Lower leg skin (tissue), 4 donors: Measurements from ENCODE around the gene SMC1B. TPM values are rescaled to one million over a fixed set of nuclear protein-coding genes. Genes with fewer than 3 reads are reported as not detected.

Experiments used
- DNase-seq, 2 donors: peaks; one replicate each; pipeline ENCODE4 v3.0.0-alpha.2; 2019; ENCODE audit warnings: low spot score in 2 of 2
- H3K4me3 ChIP-seq: fragments of 200-600 bp; sonication (generic); 2 replicates; pipeline ENCODE4 v1.5.1; 2017; ENCODE audit warnings: mild to moderate bottlenecking, low read depth; ENCODE audit not compliant: poor library complexity, severe bottlenecking
- CTCF ChIP-seq, 3 donors: fragments of 450-650 bp; IDR thresholded peaks; one replicate each; pipeline ENCODE4 v1.5.1; 2016; ENCODE audit warnings: antibody characterized with exemption in 3 of 3, mild to moderate bottlenecking in 3 of 3, moderate library complexity in 2 of 3
- POLR2A ChIP-seq, 2 donors: fragments of 450-650 bp; IDR thresholded peaks; one replicate each; pipeline ENCODE4 v1.6.1; 2016 to 2017; ENCODE audit warnings: antibody characterized with exemption in 2 of 2, mild to moderate bottlenecking in 1 of 2, moderate library complexity in 1 of 2
- WGBS, 2 donors: methylation state at CpG; one replicate each; pipeline ENCODE4 v1.1.5; 2018; 5-methylcytosine and 5-hydroxymethylcytosine counted together
- intact Hi-C: fragments of 100-400 bp; cut with DNase I; formaldehyde crosslinking; loops from one replicate; pipeline ENCODE4 v1.15.0; 2023; ENCODE audit warnings: low total_unique reads
- total RNA-seq, 4 donors: library from RNA; depleted of rRNA; stranded (reverse); fragments of >200 nt; gene quantifications; one replicate each; pipeline ENCODE4 v1.1.0, GENCODE V29; 2016

SMC1B gene
- total RNA-seq, 4 donors from 2014 or later: not detected

DNA sequence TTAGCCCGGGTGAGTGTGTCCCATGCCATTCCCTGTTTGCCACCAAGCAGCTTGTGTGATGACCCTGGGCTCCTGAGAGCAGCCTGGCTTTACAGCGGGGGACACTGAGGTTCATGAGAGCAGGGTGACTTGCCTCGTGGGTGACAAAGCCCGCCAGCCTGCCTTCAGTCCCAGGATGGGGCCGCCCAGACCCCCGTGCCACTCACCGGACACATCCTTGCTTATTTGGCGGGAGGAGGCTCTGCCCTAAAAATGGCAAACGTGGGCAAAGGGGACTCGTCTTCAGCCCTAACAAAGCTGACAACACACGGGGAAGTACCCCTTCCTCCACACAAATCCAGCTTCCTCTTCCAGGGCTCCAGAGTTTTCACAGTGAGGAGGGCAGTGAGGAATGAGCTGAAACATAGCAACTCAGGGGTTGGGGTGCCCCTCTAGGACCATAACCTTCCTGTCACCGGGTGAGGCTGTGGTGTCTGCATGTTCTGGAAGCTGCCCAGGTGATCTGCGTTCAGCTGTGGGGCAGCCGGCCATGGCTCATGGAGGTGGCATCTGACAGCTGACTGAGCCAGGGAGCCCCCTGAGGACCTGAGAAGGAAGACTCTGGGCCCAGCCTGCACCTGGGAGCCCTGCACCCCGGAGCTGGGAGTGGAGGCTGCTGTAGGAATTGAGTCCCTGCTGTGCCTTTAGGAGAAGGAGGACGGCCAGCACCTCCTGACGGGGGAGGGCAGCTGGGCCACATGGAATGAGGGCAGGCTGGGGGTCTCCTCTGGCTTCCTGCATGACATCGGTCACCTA lies 16.8 kb upstream of the SMC1B start:
- no peak overlapping the region for H3K4me3 ChIP-seq
- WGBS, 2 donors: 85 to 90% methylated on average over 18 of the region's 18 CpGs
- TF ChIP-seq POLR2A (IDR thresholded peaks at IDR 0.05) (no peak), CTCF (IDR thresholded peaks at IDR 0.05) (no peak)
- DNase-seq: peak in 1 of 2 donors; percentile 81
- intact Hi-C loops: loop anchor here (10.0 kb wide), 1 partner anchor 265 kb away; the partner anchor contains the start of gene NUP50

DNA sequence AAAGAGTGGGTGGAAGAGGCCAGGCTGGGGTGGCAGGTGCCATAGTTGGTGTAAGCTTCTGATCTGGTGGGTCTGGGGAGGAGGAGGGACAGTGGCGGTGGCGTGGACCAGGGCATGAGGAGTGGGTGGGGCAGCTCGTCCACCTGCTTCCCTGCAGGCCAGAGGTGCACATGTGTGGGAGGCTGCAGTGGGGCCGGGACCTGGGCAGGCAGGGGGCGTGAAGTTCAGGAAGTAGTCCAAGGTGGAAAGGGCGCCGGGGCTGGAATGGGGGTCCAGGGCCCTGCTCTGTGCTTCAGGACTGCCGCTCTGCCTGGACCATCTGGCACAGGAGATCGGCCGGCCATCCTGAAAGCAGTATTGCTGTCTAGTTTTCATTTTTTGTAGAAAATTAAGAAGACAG lies 16.0 kb upstream of the SMC1B start:
- 86 to 96% methylated on average over 10 of the region's 10 CpGs for WGBS, 2 donors
- no peak for TF ChIP-seq CTCF (IDR thresholded peaks at IDR 0.05)
- no peak for TF ChIP-seq POLR2A (IDR thresholded peaks at IDR 0.05)
- peak in 1 of 2 donors; percentile 77 for DNase-seq
- intact Hi-C loops: no loop called here
- H3K4me3 ChIP-seq: no peak overlapping the region

- TF ChIP-seq POLR2A (IDR thresholded peaks at IDR 0.05) (no peak), CTCF (IDR thresholded peaks at IDR 0.05) (no peak)
- intact Hi-C loops: no loop called here
- 86 to 88% methylated on average over 19 of the region's 19 CpGs for WGBS, 2 donors
- H3K4me3 ChIP-seq: no peak overlapping the region
- peak in 1 of 2 donors; percentile 76 for DNase-seq
Measured at GRCh38 chr22:45428391-45429385, 15.3 kb upstream of the SMC1B start.

DNA sequence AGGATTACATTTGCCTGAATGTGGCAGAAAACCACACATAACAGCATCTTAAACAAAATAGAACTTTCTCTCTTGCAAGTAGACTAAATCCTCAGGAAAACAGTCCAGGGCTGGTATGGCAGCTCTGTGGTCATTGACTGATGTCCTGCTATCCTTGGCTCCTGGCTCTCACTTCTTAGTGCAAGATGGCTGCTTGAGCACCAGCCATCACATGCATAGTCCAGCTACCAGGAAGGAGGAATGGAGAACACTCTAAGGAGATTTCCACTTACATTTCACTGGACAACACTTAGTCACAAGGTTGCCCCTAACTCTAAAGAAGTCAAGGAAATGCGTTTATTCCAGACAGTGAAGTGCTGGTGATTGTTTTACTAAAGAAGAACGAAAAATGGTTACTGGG lies 13.7 kb upstream of the SMC1B start:
- intact Hi-C loops: no loop called here
- no peak for TF ChIP-seq CTCF (IDR thresholded peaks at IDR 0.05)
- no peak for TF ChIP-seq POLR2A (IDR thresholded peaks at IDR 0.05)
- no peak overlapping the region for H3K4me3 ChIP-seq
- no peak for DNase-seq
- 72 to 77% methylated on average over 2 of the region's 2 CpGs for WGBS, 2 donors

GRCh38 chr22:45426387-45426786 lies 13.0 kb upstream of the SMC1B start:
- TF ChIP-seq POLR2A (IDR thresholded peaks at IDR 0.05): no peak
- WGBS, 2 donors: 94% methylated on average over 9 of the region's 9 CpGs
- no peak overlapping the region for H3K4me3 ChIP-seq
- intact Hi-C loops: no loop called here
- DNase-seq: peak in 1 of 2 donors; percentile 70
